HFF-Myc (cell line): ENCODE measurements around the gene URM1.
A peak's percentile ranks its signal among the peaks of the same experiment; 100 is the strongest.

Experiments used
- DNase-seq: peaks from one replicate; pipeline ENCODE4 v3.0.0-alpha.2; 2011; ENCODE audit warnings: low read depth; ENCODE audit errors: extremely low read depth
- H3K4me3 ChIP-seq: replicated peaks from 2 replicates; pipeline ENCODE4 v1.5.1; 2011; ENCODE audit warnings: low read depth, mild to moderate bottlenecking, control low read depth, low read length
- TF ChIP-seq, protein P1 (sequence below): IDR thresholded peaks from 2 replicates; pipeline ENCODE4 v1.5.1; 2012; ENCODE audit warnings: mild to moderate bottlenecking, low read depth, low read length, control low read depth; ENCODE audit errors: missing control alignments

Gene URM1

DNA sequence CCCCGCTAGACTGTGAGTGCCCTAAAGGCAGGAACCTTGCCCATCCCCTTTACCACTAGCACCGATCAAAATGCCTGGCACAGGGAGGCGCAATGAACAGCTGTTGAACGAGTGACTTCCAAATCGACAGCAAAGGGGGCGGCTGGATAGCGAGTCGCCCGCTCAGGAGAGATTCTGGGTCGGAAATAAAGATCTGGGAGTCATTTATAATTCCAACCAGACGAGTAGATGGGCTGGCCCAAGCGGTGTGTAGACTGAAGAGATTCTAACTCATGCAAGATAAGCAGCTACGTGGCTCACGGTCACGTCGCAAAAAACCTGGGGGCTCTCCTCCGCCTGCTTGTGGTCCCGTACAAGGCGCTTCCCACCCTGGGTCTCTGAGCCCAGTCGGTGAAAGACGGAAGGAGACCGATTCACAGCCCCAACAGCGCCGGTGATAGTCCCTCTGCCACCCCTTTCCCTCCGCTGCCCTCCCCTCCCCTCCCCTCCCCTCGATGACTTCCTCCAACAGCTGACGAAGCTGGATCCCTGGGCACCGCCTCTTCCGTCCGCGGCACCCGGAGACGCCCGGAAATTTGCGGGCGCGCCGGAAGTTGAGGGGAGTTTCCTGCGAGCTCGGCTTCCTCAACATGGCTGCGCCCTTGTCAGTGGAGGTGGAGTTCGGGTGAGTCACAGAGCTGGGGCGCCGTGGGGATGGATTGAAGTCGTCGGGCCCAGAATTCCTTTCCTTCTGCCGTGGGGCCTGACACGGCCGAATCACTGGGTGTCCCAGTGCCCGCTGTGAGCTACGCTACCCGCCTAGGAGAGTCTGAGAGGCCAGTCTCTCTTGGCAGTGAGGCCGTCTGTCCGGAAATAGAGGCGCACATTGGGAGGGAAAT is at the start of gene URM1:
Gene URM1, plus strand, starts transcription at position 623 of the 878 bp plus-strand sequence. Its CDS starts 7 bp downstream, at position 630.
- DNase-seq: peak; percentile 69
- TF ChIP-seq, protein P1, sequence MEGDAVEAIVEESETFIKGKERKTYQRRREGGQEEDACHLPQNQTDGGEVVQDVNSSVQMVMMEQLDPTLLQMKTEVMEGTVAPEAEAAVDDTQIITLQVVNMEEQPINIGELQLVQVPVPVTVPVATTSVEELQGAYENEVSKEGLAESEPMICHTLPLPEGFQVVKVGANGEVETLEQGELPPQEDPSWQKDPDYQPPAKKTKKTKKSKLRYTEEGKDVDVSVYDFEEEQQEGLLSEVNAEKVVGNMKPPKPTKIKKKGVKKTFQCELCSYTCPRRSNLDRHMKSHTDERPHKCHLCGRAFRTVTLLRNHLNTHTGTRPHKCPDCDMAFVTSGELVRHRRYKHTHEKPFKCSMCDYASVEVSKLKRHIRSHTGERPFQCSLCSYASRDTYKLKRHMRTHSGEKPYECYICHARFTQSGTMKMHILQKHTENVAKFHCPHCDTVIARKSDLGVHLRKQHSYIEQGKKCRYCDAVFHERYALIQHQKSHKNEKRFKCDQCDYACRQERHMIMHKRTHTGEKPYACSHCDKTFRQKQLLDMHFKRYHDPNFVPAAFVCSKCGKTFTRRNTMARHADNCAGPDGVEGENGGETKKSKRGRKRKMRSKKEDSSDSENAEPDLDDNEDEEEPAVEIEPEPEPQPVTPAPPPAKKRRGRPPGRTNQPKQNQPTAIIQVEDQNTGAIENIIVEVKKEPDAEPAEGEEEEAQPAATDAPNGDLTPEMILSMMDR: no peak
- peak within 1 kb of the TSS; percentile 99 for H3K4me3 ChIP-seq

- TF ChIP-seq, protein P1: no peak
- no peak for DNase-seq
These were observed 49.2 kb upstream of the URM1 start for GRCh38 chr9:128321879-128322403.

GRCh38 chr9:128322404-128323211 is 48.6 kb upstream of the URM1 start, which contains the start of the genes COQ4 and TRUB2:
Gene COQ4 (plus strand): TSS chr9:128322839. CDS start chr9:128322859, 20 bp downstream.
Gene TRUB2 (minus strand): TSS chr9:128322447. CDS start chr9:128322408, 39 bp downstream.
- H3K4me3 ChIP-seq: peak within 1 kb of the TSS; percentile 97
- TF ChIP-seq, protein P1: no peak

More at GRCh38 chr9:128321879-128322403, 49.2 kb upstream of the URM1 start:
- H3K4me3 ChIP-seq: peak overlapping the region; percentile 97

GRCh38 chr9:128323212-128323730 is 47.9 kb upstream of the URM1 start:
- peak overlapping the region; percentile 97 for H3K4me3 ChIP-seq
- DNase-seq: no peak
- TF ChIP-seq, protein P1: no peak

More at GRCh38 chr9:128322404-128323211, 48.6 kb upstream of the URM1 start, which contains the start of the genes COQ4 and TRUB2:
- DNase-seq: peak; percentile 77

DNA sequence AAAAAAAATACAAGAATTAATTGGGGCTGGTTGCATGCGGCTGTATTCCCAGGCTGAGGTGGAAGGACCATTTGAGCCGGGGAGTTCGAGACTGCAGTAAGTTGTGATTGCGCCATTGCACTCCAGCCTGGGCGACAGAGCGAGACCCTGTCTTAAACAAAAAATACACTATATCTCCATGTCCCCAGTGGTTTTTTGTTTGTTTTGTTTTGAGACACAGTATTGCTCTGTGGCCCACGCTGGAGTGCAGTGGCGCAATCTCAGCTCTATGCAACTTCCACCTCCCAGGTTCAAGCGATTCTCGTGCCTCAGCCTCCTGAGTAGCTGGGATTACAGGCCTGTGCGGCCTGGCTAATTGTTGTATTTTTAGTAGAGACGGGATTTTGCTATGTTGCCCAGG is 47.4 kb upstream of the URM1 start:
- H3K4me3 ChIP-seq: peak overlapping the region; percentile 97
- DNase-seq: no peak
- TF ChIP-seq, protein P1: no peak

- TF ChIP-seq, protein P1: no peak
- no peak for DNase-seq
- no peak overlapping the region for H3K4me3 ChIP-seq
These were observed 46.8 kb upstream of the URM1 start for GRCh38 chr9:128324401-128324800.
